Endothelial cell of umbilical vein (primary cell): ENCODE data around the gene RALGPS1. TPM values are rescaled to one million over a fixed set of nuclear protein-coding genes. Genes with fewer than 3 reads are reported as not detected.

ENCODE experiments used
- BruUV-seq: library from RNA; stranded (reverse); fragments of 400-500 nt; replicated peaks from 2 replicates; lab custom pipeline; 2021; lab: Mats Ljungman, UMichigan
- CTCF ChIA-PET: fragments of 300-600, 350-600 bp; sonication (Branson Sonifier 250); formaldehyde crosslinking; loops from one replicate; lab custom pipeline; 2021; ENCODE audit warnings: antibody characterized with exemption, inconsistent platforms; lab: Charles Lee
- POLR2A ChIA-PET: fragments of 300-600, 350-600 bp; sonication (Branson Sonifier 250); formaldehyde crosslinking; loops from one replicate; lab custom pipeline; 2021; ENCODE audit warnings: antibody characterized with exemption, inconsistent platforms; lab: Charles Lee
- DNase-seq: peaks from one replicate; pipeline ENCODE4 v3.0.0-alpha.2; 2011; ENCODE audit warnings: low read depth, low spot score
- FAIRE-seq: peaks from 2 replicates; lab custom pipeline; 2011; peaks lifted over from hg19 to GRCh38; lab: Jason Lieb, UNC
- H2AFZ ChIP-seq: 2 replicates; pipeline ENCODE4 v1.6.0; 2012; ENCODE audit warnings: low read depth, low read length, control low read depth, inconsistent platforms
- H3K27ac ChIP-seq: 2 replicates; pipeline ENCODE4 v1.5.1; 2011; ENCODE audit warnings: low read depth, mild to moderate bottlenecking, control low read depth, low read length, moderate library complexity; ENCODE audit not compliant: insufficient read depth
- H3K27me3 ChIP-seq, 2 experiments: 2 replicates each; pipeline versions ENCODE4 v1.6.0 to v1.6.1; 2011; ENCODE audit warnings: low read length in 2 of 2, mixed read lengths in 1 of 2; ENCODE audit not compliant: control insufficient read depth in 2 of 2, insufficient read depth in 2 of 2
- H3K36me3 ChIP-seq, 2 experiments: 2 replicates in 1 of 2; 3 replicates in 1 of 2; pipeline ENCODE4 v1.5.1; 2011; ENCODE audit warnings: low read length in 2 of 2, mild to moderate bottlenecking in 1 of 2, moderate library complexity in 1 of 2; ENCODE audit not compliant: control insufficient read depth in 2 of 2, insufficient read depth in 2 of 2; ENCODE audit errors: extremely low read depth in 1 of 2
- H3K4me1 ChIP-seq: 3 replicates; pipeline ENCODE4 v1.5.1; 2011; ENCODE audit warnings: mild to moderate bottlenecking, low read length; ENCODE audit not compliant: control insufficient read depth, insufficient read depth; ENCODE audit errors: extremely low read depth
- H3K4me2 ChIP-seq: 2 replicates; pipeline ENCODE4 v1.6.1; 2011; ENCODE audit warnings: low read length, control low read depth, mixed read lengths; ENCODE audit not compliant: insufficient read depth
- H3K4me3 ChIP-seq, 3 experiments: fragments of 200-600 bp in 1 of 3; sonication (generic), shearing (Covaris generic) in 1 of 3; replicated peaks in 1 of 3; 2 replicates each; pipeline ENCODE4 v1.5.1; 2011 to 2016; ENCODE audit warnings: control low read depth in 3 of 3, low read length in 3 of 3, mild to moderate bottlenecking in 2 of 3, inconsistent platforms in 1 of 3, low read depth in 1 of 3, moderate library complexity in 1 of 3; ENCODE audit not compliant: insufficient read depth in 1 of 3
- H3K79me2 ChIP-seq: 2 replicates; pipeline ENCODE4 v1.6.0; 2012; ENCODE audit warnings: low read length, inconsistent platforms; ENCODE audit not compliant: control insufficient read depth, insufficient read depth
- H3K9ac ChIP-seq: replicated peaks from 2 replicates; pipeline ENCODE3; 2011; ENCODE audit warnings: low read length, control low read depth; ENCODE audit not compliant: insufficient read depth; ENCODE audit errors: extremely low read depth
- H3K9me1 ChIP-seq: replicated peaks from 3 replicates; pipeline ENCODE4 v1.6.0; 2011; ENCODE audit warnings: mild to moderate bottlenecking, low read length; ENCODE audit not compliant: control insufficient read depth, insufficient read depth; ENCODE audit errors: extremely low read depth
- H3K9me3 ChIP-seq: replicated peaks from 2 replicates; pipeline ENCODE4 v1.5.1; 2012; ENCODE audit warnings: low read length, inconsistent platforms; ENCODE audit not compliant: control insufficient read depth, insufficient read depth
- H4K20me1 ChIP-seq: replicated peaks from 2 replicates; pipeline ENCODE3; 2011; ENCODE audit warnings: mild to moderate bottlenecking, low read length; ENCODE audit not compliant: control insufficient read depth, insufficient read depth; ENCODE audit errors: extremely low read depth
- CTCF ChIP-seq, 2 donors: IDR thresholded peaks; 1 replicate in 1 of 2; 2 replicates in 1 of 2; pipeline ENCODE4 v1.5.1; 2011; ENCODE audit warnings: low read length in 2 of 2, mild to moderate bottlenecking in 2 of 2, moderate library complexity in 2 of 2, control low read depth in 1 of 2, inconsistent platforms in 1 of 2, low read depth in 1 of 2; ENCODE audit not compliant: insufficient read depth in 1 of 2; ENCODE audit errors: extremely low read depth in 1 of 2
- FOS ChIP-seq: IDR thresholded peaks from 2 replicates; pipeline ENCODE4 v1.6.1; 2011; ENCODE audit warnings: mild to moderate bottlenecking, low read length, moderate library complexity, borderline replicate concordance; ENCODE audit not compliant: insufficient read depth
- JUN ChIP-seq: IDR thresholded peaks from 2 replicates; pipeline ENCODE4 v1.6.1; 2011; ENCODE audit warnings: borderline replicate concordance, low read depth; ENCODE audit not compliant: insufficient read length, insufficient read depth
- MAX ChIP-seq: IDR thresholded peaks from 2 replicates; pipeline ENCODE4 v1.6.1; 2011; ENCODE audit not compliant: insufficient read depth, insufficient read length
- dilution Hi-C: fragments of 300-500 bp; cut with MboI; formaldehyde crosslinking; loops from one replicate; pipeline ENCODE4 v1.15.0; 2019; ENCODE audit warnings: low sequenced_read_pairs; ENCODE audit not compliant: extremely low pct_ligation_motif_present
- intact Hi-C: fragments of 100-400 bp; cut with micrococcal nuclease; formaldehyde crosslinking; loops from one replicate; pipeline ENCODE4 v1.10.0; 2022
- polyA plus RNA-seq, 4 experiments: library from polyadenylated mRNA; depleted of rRNA in 3 of 4; stranded (reverse) in 3 of 4; unstranded in 1 of 4; fragments of >200 nt; gene quantifications; 2 replicates each; pipeline versions ENCODE4 v1.2.1 to v1.2.3, GENCODE V29; 2011 to 2012; ENCODE audit warnings: missing spikeins in 1 of 4
- total RNA-seq: library from RNA; stranded (reverse); gene quantifications from 2 replicates; pipeline ENCODE4 v1.2.3, GENCODE V29; 2021

Gene RALGPS1
- total and polyA plus RNA-seq, 2 donors (not counting 3 experiments of a cell fraction or from before 2014, with no cell fraction given): 3.8 to 5.5 TPM

GRCh38 chr9:127185931-127186781 is 271.6 kb downstream of the RALGPS1 start:
- intact Hi-C loops (loop anchor here (2.0 kb wide), 1 partner anchor 137 kb away; no protein-coding TSS in a partner anchor), dilution Hi-C loops (no loop called here)
- Histone ChIP-seq H3K4me3 (no peak overlapping the region), H3K9me1 (no peaks in the 10 kb centered on the region), H3K9me3 (no peaks in the 10 kb centered on the region), H3K4me1 (peaks cover 22% of the 10 kb centered on the region), H4K20me1 (no peaks in the 10 kb centered on the region), H3K4me2 (peak overlapping the region; percentile 60), H3K27ac (peak overlapping the region; percentile 84), H2AFZ (peak overlapping the region; percentile 77), H3K9ac (peak overlapping the region; percentile 12), H3K27me3 (no peaks in the 10 kb centered on the region), H3K79me2 (no peaks in the 10 kb centered on the region), H3K36me3 (no peaks in the 10 kb centered on the region)
- CTCF ChIA-PET: interaction anchor here (0.8 to 2.6 kb wide), 8 partner anchors 12 to 246 kb away, joined by 3 to 15 read pairs (median 4); partner anchors contain the start of gene ANGPTL2
- FAIRE-seq (peak; percentile 61), DNase-seq (peak; percentile 77)
- BruUV-seq: TSS peak; percentile 28
- POLR2A ChIA-PET: interaction anchor here (1.2 kb wide), 1 partner anchor 63 kb away, joined by 3 read pairs; no protein-coding TSS in a partner anchor
- TF ChIP-seq CTCF (IDR thresholded peaks at IDR 0.05; ENCODE audit: extremely low read depth in 1 of 2, insufficient read depth in 1 of 2, low read depth in 1 of 2, low read length in 2 of 2) (no peak), MAX (peak; percentile 80), JUN (no peak), FOS (no peak)
